Loucy (cell line): ENCODE results near the gene TMEM95.

Experiments
- H2AFZ ChIP-seq: fragments of 200-600 bp; sonication (generic); 2 replicates; pipeline ENCODE4 v1.6.0; 2016; ENCODE audit warnings: antibody characterized with exemption, mild to moderate bottlenecking, low read length, moderate library complexity
- H3F3A ChIP-seq: fragments of 200-600 bp; 2 replicates; pipeline ENCODE4 v1.6.0; 2016; ENCODE audit warnings: antibody characterized with exemption, low read depth, mild to moderate bottlenecking
- H3K27me3 ChIP-seq: fragments of 200-600 bp; sonication (generic); 2 replicates; pipeline ENCODE4 v1.6.1; 2014; ENCODE audit warnings: low read length, mild to moderate bottlenecking; ENCODE audit not compliant: insufficient read depth, poor library complexity, severe bottlenecking
- H3K36me3 ChIP-seq: fragments of 200-600 bp; sonication (generic); 2 replicates; pipeline ENCODE4 v1.6.1; 2016; ENCODE audit warnings: low read length; ENCODE audit not compliant: insufficient read depth
- H3K4me1 ChIP-seq: fragments of 200-600 bp; sonication (generic); 2 replicates; pipeline ENCODE4 v1.5.1; 2014; ENCODE audit warnings: low read length, mild to moderate bottlenecking; ENCODE audit not compliant: insufficient read depth, poor library complexity, severe bottlenecking
- H3K4me2 ChIP-seq: fragments of 200-600 bp; sonication (generic); 2 replicates; pipeline ENCODE4 v1.6.0; 2014; ENCODE audit warnings: antibody characterized with exemption, low read length, low read depth, mild to moderate bottlenecking; ENCODE audit not compliant: poor library complexity, severe bottlenecking
- H3K4me3 ChIP-seq: fragments of 200-600 bp; sonication (generic); 2 replicates; pipeline ENCODE4 v1.5.1; 2014; ENCODE audit warnings: low read length, mild to moderate bottlenecking, mixed read lengths; ENCODE audit not compliant: poor library complexity, severe bottlenecking
- H3K79me2 ChIP-seq: fragments of 200-600 bp; sonication (generic); 2 replicates; pipeline ENCODE4 v1.6.1; 2014; ENCODE audit warnings: low read length; ENCODE audit not compliant: insufficient read depth
- H3K9ac ChIP-seq: fragments of 200-600 bp; sonication (generic); 2 replicates; pipeline ENCODE4 v1.6.0; 2014; ENCODE audit warnings: mild to moderate bottlenecking, low read depth, low read length, moderate library complexity; ENCODE audit not compliant: poor library complexity, severe bottlenecking
- H3K9me2 ChIP-seq: fragments of 200-600 bp; sonication (generic); replicated peaks from 2 replicates; pipeline ENCODE4 v1.6.1; 2016; ENCODE audit warnings: low read depth, low read length, mixed read lengths
- H3K9me3 ChIP-seq: fragments of 200-600 bp; sonication (generic); 2 replicates; pipeline ENCODE4 v1.6.1; 2014; ENCODE audit warnings: mild to moderate bottlenecking, antibody characterized with exemption, low read length, low read depth; ENCODE audit not compliant: insufficient read depth
- H4K20me1 ChIP-seq: fragments of 200-600 bp; sonication (generic); 2 replicates; pipeline ENCODE4 v1.6.0; 2014; ENCODE audit warnings: antibody characterized with exemption, low read length, mild to moderate bottlenecking; ENCODE audit not compliant: insufficient read depth, poor library complexity, severe bottlenecking
- CTCF ChIP-seq: fragments of 200-600 bp; sonication (generic); conservative IDR thresholded peaks from 2 replicates; pipeline ENCODE4 v1.5.1; 2014; ENCODE audit warnings: mild to moderate bottlenecking, antibody characterized with exemption, low read length
- EZH2phosphoT487 ChIP-seq: fragments of 200-600 bp; IDR thresholded peaks from 2 replicates; pipeline ENCODE4 v1.6.1; 2018; ENCODE audit warnings: antibody characterized with exemption, mild to moderate bottlenecking, moderate library complexity, borderline replicate concordance

Gene TMEM95

GRCh38 chr17:7379134-7379533, 24.2 kb downstream of the TMEM95 start:
- no peak overlapping the region for H3K4me3 ChIP-seq
- TF ChIP-seq EZH2phosphoT487, result no peak
- H3K9me3 ChIP-seq, result no peaks in the 10 kb centered on the region
- no peaks in the 10 kb centered on the region for H3F3A ChIP-seq
- no peak overlapping the region for H3K9ac ChIP-seq
- H3K79me2 ChIP-seq, result no peaks in the 10 kb centered on the region
- H3K4me1 ChIP-seq, result no peaks in the 10 kb centered on the region
- H2AFZ ChIP-seq, result no peak overlapping the region
- no peaks in the 10 kb centered on the region for H3K36me3 ChIP-seq
- no peaks in the 10 kb centered on the region for H3K27me3 ChIP-seq
- no peak overlapping the region for H3K4me2 ChIP-seq
- H3K9me2 ChIP-seq, result no peaks in the 10 kb centered on the region
- no peaks in the 10 kb centered on the region for H4K20me1 ChIP-seq

GRCh38 chr17:7380321-7380720, 25.4 kb downstream of the TMEM95 start:
- Histone ChIP-seq H2AFZ (no peak overlapping the region), H3K4me2 (no peak overlapping the region), H3K4me1 (no peaks in the 10 kb centered on the region), H3F3A (no peaks in the 10 kb centered on the region), H3K4me3 (no peak overlapping the region), H3K9me2 (no peaks in the 10 kb centered on the region), H4K20me1 (no peaks in the 10 kb centered on the region), H3K79me2 (no peaks in the 10 kb centered on the region), H3K36me3 (no peaks in the 10 kb centered on the region), H3K27me3 (no peaks in the 10 kb centered on the region), H3K9me3 (no peaks in the 10 kb centered on the region), H3K9ac (no peak overlapping the region)
- no peak for TF ChIP-seq EZH2phosphoT487
- no peak for TF ChIP-seq CTCF

- H2AFZ ChIP-seq, result no peak within 1 kb of the TSS
Observed at GRCh38 chr17:7380855-7381683, 26.1 kb downstream of the TMEM95 start, which contains the start of gene TNK1. TSS of gene TNK1 (plus strand) at chr17:7381089. CDS start at chr17:7382927, 1,838 bp downstream.

More at GRCh38 chr17:7380855-7381683, 26.1 kb downstream of the TMEM95 start, which contains the start of gene TNK1:
- Histone ChIP-seq H3F3A (no peaks in the 10 kb centered on the region), H4K20me1 (no peaks in the 10 kb centered on the region), H3K9ac (no peak within 1 kb of the TSS), H3K27me3 (no peaks in the 10 kb centered on the region), H3K9me3 (no peaks in the 10 kb centered on the region), H3K4me2 (no peak within 1 kb of the TSS), H3K36me3 (no peaks in the 10 kb centered on the region), H3K4me3 (no peak within 1 kb of the TSS), H3K79me2 (no peaks in the 10 kb centered on the region), H3K9me2 (no peaks in the 10 kb centered on the region), H3K4me1 (no peaks in the 10 kb centered on the region)
- TF ChIP-seq EZH2phosphoT487 (no peak), CTCF (no peak)
